WTC11 (cell line): ENCODE results near the gene CDH22. TPM values are rescaled to one million over a fixed set of nuclear protein-coding genes. Genes with fewer than 3 reads are reported as not detected.

Source experiments
- ATAC-seq: fragments of 200-7000 bp; cut with Tn5 transposase; 2 replicates; pipeline ENCODE4 v1.10.0; 2021; ENCODE audit warnings: mild to moderate bottlenecking, moderate library complexity
- CTCF ChIA-PET: fragments of 300-600 bp; sonication (Branson Sonifier 250); formaldehyde crosslinking; loops from one replicate; lab custom pipeline; 2021; ENCODE audit warnings: antibody characterized with exemption; lab: Charles Lee
- POLR2A ChIA-PET: fragments of 350-600 bp; sonication (Branson Sonifier 250); formaldehyde crosslinking; loops from one replicate; lab custom pipeline; 2021; ENCODE audit warnings: antibody characterized with exemption; lab: Charles Lee
- DNase-seq: peaks from one replicate; pipeline ENCODE4 v3.0.0; 2021; ENCODE audit warnings: low spot score
- H3K27ac Mint-ChIP-seq: 2 replicates; pipeline ENCODE4 v1.8.0; 2021; ENCODE audit warnings: mixed read lengths
- H3K27me3 Mint-ChIP-seq: 2 replicates; pipeline ENCODE4 v1.8.0; 2021; ENCODE audit warnings: low read depth, mild to moderate bottlenecking, moderate library complexity, mixed read lengths
- H3K36me3 Mint-ChIP-seq: 2 replicates; pipeline ENCODE4 v1.8.0; 2021; ENCODE audit warnings: mixed read lengths
- H3K4me1 Mint-ChIP-seq: 2 replicates; pipeline ENCODE4 v1.8.0; 2022; ENCODE audit warnings: mixed read lengths
- H3K4me3 Mint-ChIP-seq: 2 replicates; pipeline ENCODE4 v1.8.0; 2021; ENCODE audit warnings: mild to moderate bottlenecking, moderate library complexity, mixed read lengths
- H3K9me3 Mint-ChIP-seq: 2 replicates; pipeline ENCODE4 v1.8.0; 2021; ENCODE audit warnings: mixed read lengths
- ARID4B ChIP-seq: sonication (generic); formaldehyde crosslinking; IDR thresholded peaks from 2 replicates; pipeline ENCODE4 v1.8.0; 2023; ENCODE audit warnings: missing genetic modification reagents, mild to moderate bottlenecking, borderline replicate concordance
- ATF6 ChIP-seq: sonication (generic); formaldehyde crosslinking; IDR thresholded peaks from 2 replicates; pipeline ENCODE4 v1.8.1; 2023; ENCODE audit warnings: mild to moderate bottlenecking, missing genetic modification reagents
- CREM ChIP-seq: sonication (generic); formaldehyde crosslinking; IDR thresholded peaks from 2 replicates; pipeline ENCODE4 v1.8.1; 2022; ENCODE audit warnings: mild to moderate bottlenecking, missing genetic modification reagents, moderate library complexity
- E2F5 ChIP-seq: sonication (generic); formaldehyde crosslinking; IDR thresholded peaks from 2 replicates; pipeline ENCODE4 v1.8.1; 2022; ENCODE audit warnings: mild to moderate bottlenecking, moderate library complexity, missing genetic modification reagents
- HMGA2 ChIP-seq: fragments of 250-450 bp; sonication (Bioruptor Pico); IDR thresholded peaks from 2 replicates; pipeline ENCODE4 v1.4.0; 2021; ENCODE audit warnings: mild to moderate bottlenecking, moderate library complexity
- IRF1 ChIP-seq: sonication (generic); formaldehyde crosslinking; IDR thresholded peaks from 2 replicates; pipeline ENCODE4 v1.8.0; 2023; ENCODE audit warnings: missing genetic modification reagents
- NR2C2 ChIP-seq: sonication (generic); formaldehyde crosslinking; IDR thresholded peaks from 2 replicates; pipeline ENCODE4 v1.8.0; 2022; ENCODE audit warnings: mild to moderate bottlenecking, missing genetic modification reagents
- PRDM15 ChIP-seq: sonication (generic); formaldehyde crosslinking; IDR thresholded peaks from 2 replicates; pipeline ENCODE4 v1.8.0; 2022; ENCODE audit warnings: missing genetic modification reagents
- ZNF281 ChIP-seq: sonication (generic); formaldehyde crosslinking; IDR thresholded peaks from 2 replicates; pipeline ENCODE4 v1.8.0; 2023; ENCODE audit warnings: mild to moderate bottlenecking, missing genetic modification reagents
- ZNF396 ChIP-seq: fragments of 250-450 bp; sonication (Bioruptor Pico); IDR thresholded peaks from 2 replicates; pipeline ENCODE4 v1.8.0; 2021; ENCODE audit warnings: mild to moderate bottlenecking, moderate library complexity, borderline replicate concordance
- ZNF423 ChIP-seq: fragments of 250-450 bp; sonication (Bioruptor Pico); IDR thresholded peaks from 2 replicates; pipeline ENCODE4 v2.1.2; 2022; ENCODE audit warnings: mild to moderate bottlenecking, moderate library complexity
- ZNF671 ChIP-seq: fragments of 250-450 bp; sonication (Bioruptor Pico); IDR thresholded peaks from 2 replicates; pipeline ENCODE4 v1.8.0; 2021; ENCODE audit warnings: mild to moderate bottlenecking
- ZSCAN18 ChIP-seq: fragments of 250-450 bp; sonication (Bioruptor Pico); IDR thresholded peaks from 2 replicates; pipeline ENCODE4 v2.1.2; 2022; ENCODE audit warnings: mild to moderate bottlenecking, moderate library complexity
- total RNA-seq: library from RNA; stranded (reverse); gene quantifications from 3 replicates; pipeline ENCODE4 v1.2.3, GENCODE V29; 2021

Gene CDH22
- total RNA-seq, 1 experiment from 2014 or later: 0.13 TPM

GRCh38 chr20:46270977-46271744, 37.1 kb downstream of the CDH22 start:
- H3K36me3 Mint-ChIP-seq: no peaks in the 10 kb centered on the region
- no peaks in the 10 kb centered on the region; the same call in 1 of the 2 replicates for H3K27me3 Mint-ChIP-seq
- no peak for ATAC-seq
- H3K4me1 Mint-ChIP-seq: peaks cover 10% of the 10 kb centered on the region
- H3K27ac Mint-ChIP-seq: no peak overlapping the region
- H3K4me3 Mint-ChIP-seq: no peak overlapping the region
- TF ChIP-seq ZNF671 (no peak), ZNF281 (CRISPR knock-in tag) (no peak), E2F5 (CRISPR knock-in tag) (no peak), ZNF423 (CRISPR knock-in tag) (peak; percentile 65)
- TF ChIP-seq, all 79 proteins: peak for 1
- DNase-seq: no peak
- ChIA-PET CTCF (interaction anchor here (1.5 to 2.0 kb wide), 2 partner anchors 77 to 249 kb away, joined by 4 read pairs; no protein-coding TSS in a partner anchor), POLR2A (no interaction called here)
- H3K9me3 Mint-ChIP-seq: peaks cover 7% of the 10 kb centered on the region; the same call in 1 of the 2 replicates

- Mint-ChIP-seq H3K36me3 (no peaks in the 10 kb centered on the region), H3K4me3 (no peak overlapping the region), H3K9me3 (peaks cover 13% of the 10 kb centered on the region), H3K27me3 (no peaks in the 10 kb centered on the region; the same call in 1 of the 2 replicates), H3K4me1 (peaks cover 10% of the 10 kb centered on the region), H3K27ac (no peak overlapping the region)
- ChIA-PET POLR2A (no interaction called here), CTCF (interaction anchor here (2.0 kb wide), 1 partner anchor 79 kb away, joined by 4 read pairs; no protein-coding TSS in a partner anchor)
- no peak for DNase-seq
- ATAC-seq: no peak
- TF ChIP-seq NR2C2 (CRISPR knock-in tag) (no peak), IRF1 (CRISPR knock-in tag) (no peak), ARID4B (CRISPR knock-in tag) (no peak), ZSCAN18 (CRISPR knock-in tag) (no peak), ZNF396 (CRISPR knock-in tag) (no peak), CREM (no peak), PRDM15 (CRISPR knock-in tag) (no peak), HMGA2 (no peak), ZNF281 (CRISPR knock-in tag) (no peak), ATF6 (CRISPR knock-in tag) (no peak)
Measured at GRCh38 chr20:46269372-46269771, 38.9 kb downstream of the CDH22 start.
